Activated T-cell treated with anti-CD3 and anti-CD28 coated beads for 48 hours (primary cell): ENCODE data around the gene MYO15B.
"Not testable (repeated sequence)": the region's sequence is repeated elsewhere in the genome, so short reads cannot be mapped to it uniquely, and the experiment has no call there.

Experiments
- DNase-seq: peaks from one replicate; pipeline ENCODE4 v3.0.0-alpha.2; 2020; ENCODE audit warnings: low read depth

MYO15B gene

GRCh38 chr17:75576661-75577060 is 10.9 kb upstream of the MYO15B start:
- no peak for DNase-seq

- peak; percentile 51 for DNase-seq
Observed at GRCh38 chr17:75581121-75581725, 6.4 kb upstream of the MYO15B start.

GRCh38 chr17:75583197-75583596 is 4.4 kb upstream of the MYO15B start:
- not testable (repeated sequence) for DNase-seq

GRCh38 chr17:75584849-75585175 is 2.8 kb upstream of the MYO15B start:
- DNase-seq = no peak

GRCh38 chr17:75588596-75589011 is 1.0 kb downstream of the MYO15B start:
- no peak for DNase-seq

- peak; percentile 98 for DNase-seq
Observed at GRCh38 chr17:75589012-75589918, 1.7 kb downstream of the MYO15B start.

- DNase-seq = no peak
Observed at GRCh38 chr17:75589919-75590303, 2.3 kb downstream of the MYO15B start.

GRCh38 chr17:75590314-75590761 is 2.7 kb downstream of the MYO15B start:
- no peak for DNase-seq

- no peak for DNase-seq
Observed at GRCh38 chr17:75590849-75591721, 3.5 kb downstream of the MYO15B start.

- DNase-seq = no peak
Observed at GRCh38 chr17:75591722-75592302, 4.2 kb downstream of the MYO15B start.

- no peak for DNase-seq
Observed at GRCh38 chr17:75592348-75593020, 4.9 kb downstream of the MYO15B start.

GRCh38 chr17:75593430-75593829 is 5.8 kb downstream of the MYO15B start:
- not testable (repeated sequence) for DNase-seq

GRCh38 chr17:75594499-75595283 is 7.1 kb downstream of the MYO15B start:
- DNase-seq = no peak

- DNase-seq = no peak
Observed at GRCh38 chr17:75595284-75595919, 7.8 kb downstream of the MYO15B start.

- DNase-seq = no peak
Observed at GRCh38 chr17:75595920-75596313, 8.3 kb downstream of the MYO15B start.

- DNase-seq = no peak
Observed at GRCh38 chr17:75596320-75597087, 8.9 kb downstream of the MYO15B start.

GRCh38 chr17:75601057-75601987 is 13.7 kb downstream of the MYO15B start:
- DNase-seq = peak; percentile 53

- DNase-seq = no peak
Observed at GRCh38 chr17:75602644-75603043, 15.0 kb downstream of the MYO15B start.
